T-cell (primary cell): ENCODE measurements around the gene AMFR. TPM values are rescaled to one million over a fixed set of nuclear protein-coding genes. Genes with fewer than 3 reads are reported as not detected.

Experiments used
- ATAC-seq, 4 experiments: fragments of 200-7000 bp in 3 of 4; fragments of 150-1000 bp in 1 of 4; cut with Tn5 transposase; replicated peaks in 1 of 4; 1 replicate in 3 of 4; 2 replicates in 1 of 4; pipeline ENCODE4 v1.10.0; 2021; ENCODE audit warnings: moderate library complexity in 3 of 4, mild to moderate bottlenecking in 2 of 4, moderate number of reproducible peaks in 1 of 4
- CTCF ChIA-PET, 2 donors: fragments of 300-600 bp; sonication (Branson Sonifier 250); formaldehyde crosslinking; loops; one replicate each; lab custom pipeline; 2022; ENCODE audit warnings: antibody characterized with exemption in 2 of 2; lab: Charles Lee
- POLR2A ChIA-PET, 2 donors: fragments of 300-600 bp; sonication (Branson Sonifier 250); formaldehyde crosslinking; loops; one replicate each; lab custom pipeline; 2022; ENCODE audit warnings: antibody characterized with exemption in 2 of 2; lab: Charles Lee
- DNase-seq, 35 experiments: peaks; one replicate each; pipeline versions ENCODE4 v3.0.0 to v3.0.0-alpha.2; 2013 to 2023
- H3K27ac ChIP-seq: one replicate; pipeline ENCODE4 v1.5.1; 2013; ENCODE audit warnings: low read length
- H3K27me3 ChIP-seq, 2 experiments: replicated peaks in 1 of 2; 1 replicate in 1 of 2; 2 replicates in 1 of 2; pipeline versions ENCODE4 v1.6.1 to v1.7.0; 2013; ENCODE audit warnings: low read length in 1 of 2, mixed read lengths in 1 of 2; ENCODE audit not compliant: control insufficient read depth in 2 of 2, insufficient read depth in 2 of 2; ENCODE audit errors: extremely low read depth in 1 of 2
- H3K36me3 ChIP-seq, 2 donors: 1 replicate in 1 of 2; 2 replicates in 1 of 2; pipeline versions ENCODE4 v1.6.1 to v1.7.0; 2013; ENCODE audit warnings: low read length in 1 of 2; ENCODE audit not compliant: control insufficient read depth in 2 of 2, insufficient read depth in 1 of 2; ENCODE audit errors: extremely low read depth in 1 of 2
- H3K4me1 ChIP-seq, 2 experiments: 1 replicate in 1 of 2; 2 replicates in 1 of 2; pipeline versions ENCODE4 v1.6.1 to v1.7.0; 2013; ENCODE audit warnings: low read length in 2 of 2, mixed read lengths in 1 of 2; ENCODE audit not compliant: insufficient read depth in 2 of 2, control insufficient read depth in 1 of 2; ENCODE audit errors: extremely low read depth in 1 of 2
- H3K4me3 ChIP-seq, 2 donors: 1 replicate in 1 of 2; 2 replicates in 1 of 2; pipeline versions ENCODE4 v1.5.1 to v1.7.0; 2013; ENCODE audit warnings: mild to moderate bottlenecking in 2 of 2, low read length in 1 of 2, moderate library complexity in 1 of 2; ENCODE audit not compliant: control insufficient read depth in 1 of 2; ENCODE audit errors: extremely low read depth in 1 of 2
- H3K9me3 ChIP-seq: 2 replicates; pipeline ENCODE4 v1.7.0; 2013
- H3K27ac Mint-ChIP-seq, 2 donors: one replicate each; pipeline ENCODE4 v1.8.0; 2020 to 2021; ENCODE audit warnings: mild to moderate bottlenecking in 2 of 2, mixed read lengths in 2 of 2
- H3K27me3 Mint-ChIP-seq, 2 donors: one replicate each; pipeline ENCODE4 v1.8.0; 2021 to 2022; ENCODE audit warnings: mixed read lengths in 2 of 2
- H3K36me3 Mint-ChIP-seq: one replicate; pipeline ENCODE4 v1.8.0; 2021; ENCODE audit warnings: mixed read lengths
- H3K4me1 Mint-ChIP-seq, 3 donors: one replicate each; pipeline ENCODE4 v1.8.0; 2020 to 2022; ENCODE audit warnings: mixed read lengths in 3 of 3, mild to moderate bottlenecking in 1 of 3
- H3K4me3 Mint-ChIP-seq, 3 donors: one replicate each; pipeline ENCODE4 v1.8.0; 2020 to 2022; ENCODE audit warnings: mild to moderate bottlenecking in 3 of 3, mixed read lengths in 3 of 3, moderate library complexity in 3 of 3
- H3K9me3 Mint-ChIP-seq, 3 donors: one replicate each; pipeline ENCODE4 v1.8.0; 2020 to 2022; ENCODE audit warnings: mixed read lengths in 3 of 3
- WGBS: methylation state at CpG from one replicate; pipeline ENCODE4 v1.1.5; 2013; ENCODE audit warnings: missing lambda C conversion rate; ENCODE audit not compliant: insufficient coverage; 5-methylcytosine and 5-hydroxymethylcytosine counted together
- total RNA-seq, 35 experiments: library from RNA in 6 of 35; stranded (reverse) in 6 of 35; fragments of 120-200 nt in 1 of 35; gene quantifications; one replicate each; pipeline versions ENCODE4 v1.2.1 to v1.2.4 and lab custom pipeline; 2013 to 2026

AMFR gene
- total RNA-seq, 5 donors from 2014 or later (not counting 1 experiment from before 2014, with no cell fraction given), result 60.4 to 71.9 (median 68.4) TPM

DNA sequence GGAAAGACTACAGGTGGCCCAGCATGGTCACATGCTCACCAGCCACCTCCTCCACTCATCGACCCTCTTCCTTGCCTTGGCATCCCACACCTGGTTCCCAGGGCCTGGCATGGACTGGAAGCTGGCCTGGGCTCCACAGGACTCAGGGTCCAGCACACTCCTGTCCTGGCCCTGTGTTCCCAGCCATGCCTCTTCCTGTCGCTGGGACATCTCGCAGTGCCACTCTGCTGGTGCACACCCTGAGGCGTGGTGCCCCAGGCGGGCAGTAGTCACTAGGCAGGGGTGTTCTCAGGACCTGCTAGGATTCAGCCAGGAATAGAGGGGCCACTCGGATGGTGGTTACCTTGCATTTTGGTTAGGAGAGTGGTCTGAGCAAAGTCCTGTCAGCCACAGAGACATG is 99.4 kb downstream of the AMFR start:
- H3K4me1 Mint-ChIP-seq, result no peaks in the 10 kb centered on the region
- no peak overlapping the region for H3K27ac ChIP-seq
- H3K9me3 ChIP-seq, result no peaks in the 10 kb centered on the region
- H3K36me3 ChIP-seq, result no peaks in the 10 kb centered on the region
- ATAC-seq (no peak), DNase-seq (no peak)
- no peaks in the 10 kb centered on the region for H3K4me1 ChIP-seq
- no peak overlapping the region for H3K27ac Mint-ChIP-seq
- H3K27me3 Mint-ChIP-seq, result no peaks in the 10 kb centered on the region
- no peaks in the 10 kb centered on the region for H3K27me3 ChIP-seq
- H3K9me3 Mint-ChIP-seq, result no peaks in the 10 kb centered on the region
- H3K36me3 Mint-ChIP-seq, result no peaks in the 10 kb centered on the region
- 84% methylated on average over 6 of the region's 6 CpGs for WGBS
- no peak overlapping the region for H3K4me3 ChIP-seq
- CTCF ChIA-PET, result no interaction called here
- H3K4me3 Mint-ChIP-seq, result no peak overlapping the region
- POLR2A ChIA-PET, result no interaction called here

DNA sequence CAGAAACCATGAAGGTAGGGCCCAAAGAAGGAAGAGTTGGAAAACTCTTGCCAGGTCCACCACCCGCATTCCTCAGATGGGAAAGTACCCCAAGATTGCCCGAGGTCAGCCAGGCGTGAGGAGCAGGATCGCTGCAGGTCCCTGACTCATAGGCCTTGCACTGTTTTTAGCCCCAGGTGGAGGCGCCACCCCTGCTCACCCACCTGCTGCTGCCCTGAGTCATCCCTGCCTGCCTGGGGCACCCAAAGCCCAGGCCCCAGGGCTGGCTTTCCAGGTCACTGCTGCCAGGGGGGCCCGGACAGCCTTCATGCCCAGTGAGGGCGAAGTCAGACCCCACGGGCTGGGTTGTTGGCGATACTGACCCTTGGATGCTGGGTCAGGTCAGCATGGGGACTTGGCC is 100.9 kb downstream of the AMFR start:
- no peak for DNase-seq
- ChIA-PET CTCF (no interaction called here), POLR2A (no interaction called here)
- WGBS, result 84% methylated on average over 9 of the region's 9 CpGs
- peaks cover 0 to 3% of the 10 kb centered on the region in 2 donors for H3K27me3 Mint-ChIP-seq
- Histone ChIP-seq H3K36me3 (no peaks in the 10 kb centered on the region), H3K4me3 (no peak overlapping the region), H3K27ac (no peak overlapping the region), H3K27me3 (peaks cover 0 to 1% of the 10 kb centered on the region in 2 experiments), H3K9me3 (no peaks in the 10 kb centered on the region), H3K4me1 (no peaks in the 10 kb centered on the region)
- no peaks in the 10 kb centered on the region for H3K36me3 Mint-ChIP-seq
- no peak overlapping the region for H3K27ac Mint-ChIP-seq
- no peaks in the 10 kb centered on the region for H3K4me1 Mint-ChIP-seq
- H3K4me3 Mint-ChIP-seq, result no peak overlapping the region
- H3K9me3 Mint-ChIP-seq, result no peaks in the 10 kb centered on the region
- no peak for ATAC-seq

DNA sequence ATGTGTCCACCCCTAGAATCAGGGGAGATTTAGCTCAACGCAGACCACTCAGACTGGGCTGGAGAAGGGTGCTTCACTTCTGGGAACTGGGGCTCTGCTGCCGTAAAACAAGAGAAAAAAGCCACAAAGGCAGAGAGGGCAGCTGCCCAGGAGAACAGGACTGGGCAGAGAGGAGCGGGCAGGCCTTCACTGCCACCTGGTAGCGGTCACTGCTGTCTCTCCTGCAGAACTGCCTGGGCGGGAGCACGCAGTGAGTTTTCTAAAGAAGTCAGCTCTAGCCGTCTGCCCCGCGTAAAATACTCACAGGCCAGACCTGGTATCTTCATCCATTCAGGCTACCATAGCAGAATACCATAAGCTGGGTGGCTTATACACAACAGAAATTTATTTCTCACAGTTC is 103.8 kb downstream of the AMFR start:
- CTCF ChIA-PET, result interaction anchor here (0.8 to 1.1 kb wide), 2 partner anchors 378 to 857 kb away, joined by 3 read pairs; no protein-coding TSS in a partner anchor

DNA sequence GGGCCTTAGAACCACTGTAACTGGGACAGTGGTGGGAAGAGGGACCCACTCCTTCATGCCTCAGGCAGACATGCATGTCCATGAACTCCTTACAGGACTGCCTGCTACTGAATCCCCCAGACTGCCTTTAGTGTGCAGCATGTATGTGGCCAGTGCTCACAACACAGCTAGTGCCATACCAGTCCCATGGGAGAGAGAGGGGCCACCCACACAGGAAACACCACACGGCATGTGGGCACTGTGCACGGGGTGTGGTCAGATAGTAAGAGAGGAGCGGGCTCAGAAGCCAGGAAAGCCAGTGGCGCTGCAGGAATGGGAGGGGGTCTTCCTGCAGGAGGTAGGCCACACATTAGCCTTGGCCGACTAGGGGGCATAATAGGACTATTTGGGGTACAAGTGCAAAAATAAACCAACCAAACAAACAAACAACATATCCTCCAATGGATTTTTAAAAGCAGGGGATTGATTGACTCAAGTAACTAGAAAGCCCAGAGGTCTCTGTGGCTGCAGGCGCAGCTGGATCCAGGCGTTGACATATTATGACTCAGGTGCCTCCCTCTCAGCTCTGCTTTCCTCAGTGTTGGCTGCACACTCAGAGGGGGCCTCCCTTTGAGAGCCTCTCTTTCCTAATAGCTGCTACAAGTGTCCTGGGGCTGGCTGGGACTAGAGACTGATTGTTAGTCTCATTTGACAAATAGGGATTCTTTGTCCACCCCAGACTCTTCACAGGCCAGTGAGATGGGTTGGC is 104.4 kb downstream of the AMFR start:
- no peak for ATAC-seq
- H3K27ac Mint-ChIP-seq, result no peak overlapping the region

More for the DNA sequence above, 103.8 kb downstream of the AMFR start:
- Mint-ChIP-seq H3K27me3 (peaks cover 0 to 3% of the 10 kb centered on the region in 2 donors), H3K4me1 (peaks cover 6 to 10% (median 6%) of the 10 kb centered on the region in 3 donors), H3K9me3 (no peaks in the 10 kb centered on the region), H3K4me3 (no peak overlapping the region), H3K27ac (no peak overlapping the region), H3K36me3 (no peaks in the 10 kb centered on the region)
- DNase-seq, result no peak
- POLR2A ChIA-PET, result no interaction called here
- Histone ChIP-seq H3K4me1 (peaks cover 0 to 9% of the 10 kb centered on the region in 2 experiments), H3K27me3 (peaks cover 0 to 10% of the 10 kb centered on the region in 2 experiments), H3K27ac (no peak overlapping the region), H3K36me3 (no peaks in the 10 kb centered on the region), H3K9me3 (no peaks in the 10 kb centered on the region), H3K4me3 (no peak overlapping the region)
- ATAC-seq, result no peak
- 81% methylated on average over 5 of the region's 9 CpGs for WGBS

DNA sequence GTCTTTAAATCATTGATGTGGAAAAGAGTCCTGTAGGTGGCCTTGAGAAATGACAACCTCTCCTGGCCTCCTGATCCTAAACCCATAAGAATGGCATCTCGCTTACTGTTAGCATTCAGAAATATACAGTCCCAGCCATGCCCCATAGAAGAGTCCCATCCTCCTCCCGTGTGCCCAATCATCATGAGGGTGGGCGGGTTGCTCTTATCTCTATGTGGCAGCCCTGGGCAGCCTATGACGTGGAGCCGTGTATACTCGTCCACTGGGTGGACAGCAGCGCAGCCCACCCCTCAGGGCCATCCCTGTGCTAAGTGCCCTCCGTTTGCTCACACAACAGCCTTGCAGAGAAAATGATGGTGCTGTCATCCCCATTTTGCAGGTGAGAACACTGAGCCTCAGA is 105.3 kb downstream of the AMFR start:
- WGBS, result 89% methylated on average over 6 of the region's 8 CpGs
- no peaks in the 10 kb centered on the region for H3K36me3 Mint-ChIP-seq
- Histone ChIP-seq H3K27me3 (peaks cover 0 to 10% of the 10 kb centered on the region in 2 experiments), H3K4me1 (peaks cover 0 to 9% of the 10 kb centered on the region in 2 experiments), H3K4me3 (no peak overlapping the region), H3K9me3 (no peaks in the 10 kb centered on the region), H3K36me3 (no peaks in the 10 kb centered on the region), H3K27ac (no peak overlapping the region)
- H3K4me3 Mint-ChIP-seq, result no peak overlapping the region
- POLR2A ChIA-PET, result interaction anchor here in 1 of 2 donors (0.6 kb wide), 1 partner anchor 9 kb away, joined by 3 read pairs; no protein-coding TSS in a partner anchor
- H3K9me3 Mint-ChIP-seq, result no peaks in the 10 kb centered on the region
- no peak overlapping the region for H3K27ac Mint-ChIP-seq
- ATAC-seq (no peak), DNase-seq (no peak)
- CTCF ChIA-PET, result no interaction called here
- peaks cover 0 to 3% of the 10 kb centered on the region in 2 donors for H3K27me3 Mint-ChIP-seq
- H3K4me1 Mint-ChIP-seq, result peaks cover 6 to 10% (median 6%) of the 10 kb centered on the region in 3 donors

More for the DNA sequence above, 104.4 kb downstream of the AMFR start:
- H3K9me3 Mint-ChIP-seq, result no peaks in the 10 kb centered on the region
- POLR2A ChIA-PET, result no interaction called here
- peaks cover 0 to 10% of the 10 kb centered on the region in 2 experiments for H3K27me3 ChIP-seq
- CTCF ChIA-PET, result interaction anchor here (0.8 to 1.1 kb wide), 2 partner anchors 377 to 856 kb away, joined by 3 read pairs; no protein-coding TSS in a partner anchor
- no peak overlapping the region for H3K27ac ChIP-seq
- H3K36me3 ChIP-seq, result no peaks in the 10 kb centered on the region
- DNase-seq, result no peak
- H3K36me3 Mint-ChIP-seq, result no peaks in the 10 kb centered on the region
- no peak overlapping the region for H3K4me3 ChIP-seq
- peaks cover 0 to 9% of the 10 kb centered on the region in 2 experiments for H3K4me1 ChIP-seq
- no peaks in the 10 kb centered on the region for H3K9me3 ChIP-seq
- peaks cover 6 to 10% (median 6%) of the 10 kb centered on the region in 3 donors for H3K4me1 Mint-ChIP-seq
- peaks cover 0 to 3% of the 10 kb centered on the region in 2 donors for H3K27me3 Mint-ChIP-seq
- 80% methylated on average over 2 of the region's 7 CpGs for WGBS
- no peak overlapping the region for H3K4me3 Mint-ChIP-seq

DNA sequence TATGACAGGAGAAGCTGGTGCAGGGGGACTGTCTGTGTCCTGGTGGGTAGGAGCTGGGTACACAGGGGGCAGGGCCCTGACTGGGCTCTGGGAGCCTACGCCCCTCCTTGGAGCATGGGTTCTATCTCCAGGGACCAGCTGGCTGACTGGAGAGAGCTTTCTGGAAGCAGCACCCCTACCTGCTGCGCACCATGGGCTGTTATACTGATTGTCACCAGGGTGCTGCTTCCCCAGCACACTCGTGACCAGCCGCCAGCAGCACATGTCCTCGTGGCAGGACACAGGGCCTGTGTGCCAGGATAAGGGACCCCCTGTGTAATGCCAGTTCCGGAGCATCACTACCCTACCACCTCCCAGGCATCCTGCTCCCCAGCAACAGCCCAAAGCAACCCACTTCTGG is 106.0 kb downstream of the AMFR start:
- Histone ChIP-seq H3K4me3 (no peak overlapping the region), H3K4me1 (peaks cover 0 to 9% of the 10 kb centered on the region in 2 experiments), H3K36me3 (no peaks in the 10 kb centered on the region), H3K27me3 (peaks cover 0 to 10% of the 10 kb centered on the region in 2 experiments), H3K9me3 (no peaks in the 10 kb centered on the region), H3K27ac (no peak overlapping the region)
- H3K27me3 Mint-ChIP-seq, result peaks cover 0 to 3% of the 10 kb centered on the region in 2 donors
- WGBS, result 94% methylated on average over 6 of the region's 6 CpGs
- H3K4me1 Mint-ChIP-seq, result peaks cover 6 to 10% (median 6%) of the 10 kb centered on the region in 3 donors
- no peak for ATAC-seq
- H3K4me3 Mint-ChIP-seq, result no peak overlapping the region
- ChIA-PET CTCF (interaction anchor here (0.8 to 2.0 kb wide), 6 partner anchors 278 to 379 kb away, joined by 3 to 28 read pairs (median 7); no protein-coding TSS in a partner anchor), POLR2A (no interaction called here)
- no peak for DNase-seq
- no peak overlapping the region for H3K27ac Mint-ChIP-seq
- no peaks in the 10 kb centered on the region for H3K36me3 Mint-ChIP-seq
- no peaks in the 10 kb centered on the region for H3K9me3 Mint-ChIP-seq
